ENCODE results near the gene GULP1.

The GULP1 gene

GRCh38 chr2:188600536-188601210 is 309.0 kb downstream of the GULP1 start:
- Histone ChIP-seq H3K27ac (replicated peaks) (no peak overlapping the region), H3K27me3 (ENCODE audit: insufficient read depth, poor library complexity, severe bottlenecking) (no peaks in the 10 kb centered on the region), H3K4me3 (replicated peaks; ENCODE audit: insufficient read depth, low read length) (no peak overlapping the region)
- DNase-seq (ENCODE audit: low read depth in 1 of 2, low spot score in 1 of 2): no peak
- TF ChIP-seq CTCF (IDR thresholded peaks at IDR 0.05; ENCODE audit: insufficient read depth, low read length) (no peak), SPI1 (IDR thresholded peaks at IDR 0.05; ENCODE audit: borderline replicate concordance, low read depth) (no peak), GABPA (IDR thresholded peaks at IDR 0.05; ENCODE audit: low read depth) (no peak), POLR2AphosphoS5 (IDR thresholded peaks at IDR 0.05; ENCODE audit: low read depth) (no peak)
- TF ChIP-seq, protein P1, sequence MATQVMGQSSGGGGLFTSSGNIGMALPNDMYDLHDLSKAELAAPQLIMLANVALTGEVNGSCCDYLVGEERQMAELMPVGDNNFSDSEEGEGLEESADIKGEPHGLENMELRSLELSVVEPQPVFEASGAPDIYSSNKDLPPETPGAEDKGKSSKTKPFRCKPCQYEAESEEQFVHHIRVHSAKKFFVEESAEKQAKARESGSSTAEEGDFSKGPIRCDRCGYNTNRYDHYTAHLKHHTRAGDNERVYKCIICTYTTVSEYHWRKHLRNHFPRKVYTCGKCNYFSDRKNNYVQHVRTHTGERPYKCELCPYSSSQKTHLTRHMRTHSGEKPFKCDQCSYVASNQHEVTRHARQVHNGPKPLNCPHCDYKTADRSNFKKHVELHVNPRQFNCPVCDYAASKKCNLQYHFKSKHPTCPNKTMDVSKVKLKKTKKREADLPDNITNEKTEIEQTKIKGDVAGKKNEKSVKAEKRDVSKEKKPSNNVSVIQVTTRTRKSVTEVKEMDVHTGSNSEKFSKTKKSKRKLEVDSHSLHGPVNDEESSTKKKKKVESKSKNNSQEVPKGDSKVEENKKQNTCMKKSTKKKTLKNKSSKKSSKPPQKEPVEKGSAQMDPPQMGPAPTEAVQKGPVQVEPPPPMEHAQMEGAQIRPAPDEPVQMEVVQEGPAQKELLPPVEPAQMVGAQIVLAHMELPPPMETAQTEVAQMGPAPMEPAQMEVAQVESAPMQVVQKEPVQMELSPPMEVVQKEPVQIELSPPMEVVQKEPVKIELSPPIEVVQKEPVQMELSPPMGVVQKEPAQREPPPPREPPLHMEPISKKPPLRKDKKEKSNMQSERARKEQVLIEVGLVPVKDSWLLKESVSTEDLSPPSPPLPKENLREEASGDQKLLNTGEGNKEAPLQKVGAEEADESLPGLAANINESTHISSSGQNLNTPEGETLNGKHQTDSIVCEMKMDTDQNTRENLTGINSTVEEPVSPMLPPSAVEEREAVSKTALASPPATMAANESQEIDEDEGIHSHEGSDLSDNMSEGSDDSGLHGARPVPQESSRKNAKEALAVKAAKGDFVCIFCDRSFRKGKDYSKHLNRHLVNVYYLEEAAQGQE (IDR thresholded peaks at IDR 0.05; ENCODE audit: insufficient replicate concordance, low read depth): no peak

DNA sequence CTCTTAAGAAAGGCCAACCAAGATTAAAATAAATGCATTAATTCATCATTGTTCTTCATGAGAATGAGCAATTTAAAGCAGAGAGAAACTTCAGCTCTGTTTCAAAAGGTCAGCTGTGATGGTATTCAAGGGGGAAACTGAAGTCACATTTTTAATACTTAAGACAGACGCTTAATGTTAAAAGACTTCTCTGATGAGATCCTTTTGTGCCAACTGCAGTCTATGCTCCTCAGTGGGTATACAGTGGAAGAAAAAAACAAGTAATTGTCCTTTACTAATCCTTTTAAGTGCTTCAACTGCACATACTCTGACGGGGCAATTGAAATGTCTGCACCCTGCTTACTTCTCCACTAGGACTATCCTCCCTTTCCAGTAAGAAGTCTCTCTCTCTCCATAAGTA is 309.7 kb downstream of the GULP1 start:
- Histone ChIP-seq H3K27me3 (ENCODE audit: insufficient read depth, poor library complexity, severe bottlenecking) (no peaks in the 10 kb centered on the region), H3K4me3 (replicated peaks; ENCODE audit: insufficient read depth, low read length) (no peak overlapping the region), H3K27ac (replicated peaks) (no peak overlapping the region)
- no peak for TF ChIP-seq GABPA (IDR thresholded peaks at IDR 0.05; ENCODE audit: low read depth)
- TF ChIP-seq, protein P1 (IDR thresholded peaks at IDR 0.05; ENCODE audit: insufficient replicate concordance, low read depth): no peak
- TF ChIP-seq CTCF (IDR thresholded peaks at IDR 0.05; ENCODE audit: insufficient read depth, low read length): no peak
- TF ChIP-seq POLR2AphosphoS5 (IDR thresholded peaks at IDR 0.05; ENCODE audit: low read depth): no peak
- TF ChIP-seq SPI1 (IDR thresholded peaks at IDR 0.05; ENCODE audit: borderline replicate concordance, low read depth): no peak
- DNase-seq (ENCODE audit: low read depth in 1 of 2, low spot score in 1 of 2): no peak

DNA sequence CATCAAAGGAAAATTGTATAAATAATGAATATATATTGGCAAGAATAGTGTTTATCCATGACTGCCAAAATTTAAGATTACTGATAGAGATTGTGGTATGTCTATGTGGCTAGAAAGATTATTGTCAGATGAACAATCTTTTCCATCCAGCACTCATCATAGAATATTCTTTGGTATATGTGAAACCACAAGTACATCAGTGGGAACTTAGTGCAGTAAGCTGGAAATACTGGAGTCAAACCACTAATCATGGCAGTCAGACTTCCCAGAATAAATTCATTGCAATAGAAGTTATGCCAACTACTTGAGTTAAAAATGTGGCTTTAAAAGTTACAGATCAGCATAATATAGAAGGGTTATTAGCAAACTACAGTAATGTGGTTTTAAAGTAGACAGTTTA is 310.3 kb downstream of the GULP1 start:
- TF ChIP-seq, protein P1 (IDR thresholded peaks at IDR 0.05; ENCODE audit: insufficient replicate concordance, low read depth): no peak
- TF ChIP-seq SPI1 (IDR thresholded peaks at IDR 0.05; ENCODE audit: borderline replicate concordance, low read depth) (no peak), POLR2AphosphoS5 (IDR thresholded peaks at IDR 0.05; ENCODE audit: low read depth) (no peak), CTCF (IDR thresholded peaks at IDR 0.05; ENCODE audit: insufficient read depth, low read length) (no peak), GABPA (IDR thresholded peaks at IDR 0.05; ENCODE audit: low read depth) (no peak)
- no peak overlapping the region for H3K27ac ChIP-seq (replicated peaks)
- DNase-seq (ENCODE audit: low read depth in 1 of 2, low spot score in 1 of 2): no peak
- no peaks in the 10 kb centered on the region for H3K27me3 ChIP-seq (ENCODE audit: insufficient read depth, poor library complexity, severe bottlenecking)
- H3K4me3 ChIP-seq (replicated peaks; ENCODE audit: insufficient read depth, low read length): no peak overlapping the region
